Suprapubic skin (tissue), 3 donors: ENCODE results near the gene ZNF277.

Experiments used
- EP300 ChIP-seq: sonication (generic); formaldehyde crosslinking; IDR thresholded peaks from one replicate; pipeline ENCODE4 v1.6.1; 2017; ENCODE audit warnings: antibody characterized with exemption
- POLR2A ChIP-seq, 2 donors: fragments of 450-650 bp; IDR thresholded peaks; one replicate each; pipeline ENCODE4 v1.6.1; 2017; ENCODE audit warnings: antibody characterized with exemption in 2 of 2, mild to moderate bottlenecking in 2 of 2, moderate library complexity in 2 of 2
- TF ChIP-seq, protein P1 (sequence below), 2 donors: fragments of 200-600 bp in 1 of 2; fragments of 450-650 bp in 1 of 2; sonication (generic) in 1 of 2; IDR thresholded peaks; one replicate each; pipeline ENCODE4 v1.5.1; 2016 to 2019; ENCODE audit warnings: antibody characterized with exemption in 2 of 2, mild to moderate bottlenecking in 1 of 2, moderate library complexity in 1 of 2

DNA sequence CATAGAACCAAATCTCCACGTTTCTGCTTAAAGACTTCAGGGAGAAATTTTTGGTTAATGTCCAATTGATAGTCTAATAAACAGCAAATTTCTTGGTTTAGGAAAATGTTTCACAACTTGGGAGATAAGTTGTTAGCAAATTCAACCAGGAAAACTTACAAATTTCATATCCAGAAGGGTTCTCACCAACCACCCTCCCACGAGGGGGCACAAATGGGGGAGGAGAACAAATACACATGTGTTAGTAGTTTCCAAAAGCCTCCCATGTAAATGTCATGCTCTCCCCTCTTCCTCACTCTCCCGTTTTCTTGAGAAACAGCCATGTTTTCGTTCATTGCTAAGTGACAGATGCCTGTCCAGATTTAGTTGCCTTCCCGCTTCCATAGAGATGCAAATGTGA lies 10.8 kb upstream of the ZNF277 start:
- TF ChIP-seq POLR2A (IDR thresholded peaks at IDR 0.05), result no peak
- TF ChIP-seq, protein P1, sequence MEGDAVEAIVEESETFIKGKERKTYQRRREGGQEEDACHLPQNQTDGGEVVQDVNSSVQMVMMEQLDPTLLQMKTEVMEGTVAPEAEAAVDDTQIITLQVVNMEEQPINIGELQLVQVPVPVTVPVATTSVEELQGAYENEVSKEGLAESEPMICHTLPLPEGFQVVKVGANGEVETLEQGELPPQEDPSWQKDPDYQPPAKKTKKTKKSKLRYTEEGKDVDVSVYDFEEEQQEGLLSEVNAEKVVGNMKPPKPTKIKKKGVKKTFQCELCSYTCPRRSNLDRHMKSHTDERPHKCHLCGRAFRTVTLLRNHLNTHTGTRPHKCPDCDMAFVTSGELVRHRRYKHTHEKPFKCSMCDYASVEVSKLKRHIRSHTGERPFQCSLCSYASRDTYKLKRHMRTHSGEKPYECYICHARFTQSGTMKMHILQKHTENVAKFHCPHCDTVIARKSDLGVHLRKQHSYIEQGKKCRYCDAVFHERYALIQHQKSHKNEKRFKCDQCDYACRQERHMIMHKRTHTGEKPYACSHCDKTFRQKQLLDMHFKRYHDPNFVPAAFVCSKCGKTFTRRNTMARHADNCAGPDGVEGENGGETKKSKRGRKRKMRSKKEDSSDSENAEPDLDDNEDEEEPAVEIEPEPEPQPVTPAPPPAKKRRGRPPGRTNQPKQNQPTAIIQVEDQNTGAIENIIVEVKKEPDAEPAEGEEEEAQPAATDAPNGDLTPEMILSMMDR (IDR thresholded peaks at IDR 0.05), result no peak
- no peak for TF ChIP-seq EP300
